LNCAP (cell line): ENCODE measurements around the gene VWA5B1.

Experiments used
- CTCF ChIP-seq: fragments of 450-650 bp; IDR thresholded peaks from 2 replicates; pipeline ENCODE4 v1.5.1; 2017; ENCODE audit warnings: mild to moderate bottlenecking

Gene VWA5B1

GRCh38 chr1:20261095-20261494 is 29.6 kb upstream of the VWA5B1 start:
- no peak for TF ChIP-seq CTCF

GRCh38 chr1:20262810-20263534 is 27.7 kb upstream of the VWA5B1 start:
- TF ChIP-seq CTCF = no peak

GRCh38 chr1:20265250-20265649 is 25.4 kb upstream of the VWA5B1 start:
- TF ChIP-seq CTCF = no peak

- no peak for TF ChIP-seq CTCF
Measured at GRCh38 chr1:20266141-20266540, 24.5 kb upstream of the VWA5B1 start.

- no peak for TF ChIP-seq CTCF
Measured at GRCh38 chr1:20266642-20267041, 24.0 kb upstream of the VWA5B1 start.

GRCh38 chr1:20271498-20272400 is 18.9 kb upstream of the VWA5B1 start:
- no peak for TF ChIP-seq CTCF

- TF ChIP-seq CTCF = no peak
Measured at GRCh38 chr1:20275319-20275925, 15.3 kb upstream of the VWA5B1 start.
